ENCODE measurements around the gene GASK1B. TPM values are rescaled to one million over a fixed set of nuclear protein-coding genes. Genes with fewer than 3 reads are reported as not detected.

Gene GASK1B
- total RNA-seq, 1 donor from 2014 or later: 10.3 TPM

GRCh38 chr4:158182736-158183135 is 9.9 kb upstream of the GASK1B start:
- no peak for DNase-seq

GRCh38 chr4:158181906-158182305 is 9.1 kb upstream of the GASK1B start:
- no peak for DNase-seq

- no peak for DNase-seq
These were observed 6.6 kb upstream of the GASK1B start for GRCh38 chr4:158179465-158179864.

GRCh38 chr4:158176776-158177175 is 4.0 kb upstream of the GASK1B start:
- DNase-seq: no peak

- no peak for DNase-seq
These were observed 3.3 kb upstream of the GASK1B start for GRCh38 chr4:158176108-158176507.

GRCh38 chr4:158170691-158171561 is 1.9 kb downstream of the GASK1B start:
- DNase-seq: no peak

GRCh38 chr4:158169931-158170690 is 2.7 kb downstream of the GASK1B start:
- no peak for DNase-seq

GRCh38 chr4:158169506-158169905 is 3.3 kb downstream of the GASK1B start:
- DNase-seq: no peak

- no peak for DNase-seq
These were observed 4.2 kb downstream of the GASK1B start for GRCh38 chr4:158168606-158169005.

GRCh38 chr4:158166701-158167100 is 6.1 kb downstream of the GASK1B start:
- no peak for DNase-seq

- no peak for DNase-seq
These were observed 8.0 kb downstream of the GASK1B start for GRCh38 chr4:158164768-158165213.

GRCh38 chr4:158163941-158164767 is 8.7 kb downstream of the GASK1B start:
- DNase-seq: no peak

- no peak for DNase-seq
These were observed 10.2 kb downstream of the GASK1B start for GRCh38 chr4:158162631-158163030.

- DNase-seq: no peak
These were observed 11.1 kb downstream of the GASK1B start for GRCh38 chr4:158161551-158162354.

GRCh38 chr4:158159718-158160094 is 13.1 kb downstream of the GASK1B start:
- no peak for DNase-seq

GRCh38 chr4:158159054-158159717 is 13.6 kb downstream of the GASK1B start:
- DNase-seq: no peak

- no peak for DNase-seq
These were observed 15.4 kb downstream of the GASK1B start for GRCh38 chr4:158157412-158157811.

- DNase-seq: no peak
These were observed 17.0 kb downstream of the GASK1B start for GRCh38 chr4:158155656-158156356.

GRCh38 chr4:158147151-158147550 is 25.7 kb downstream of the GASK1B start:
- no peak for DNase-seq

GRCh38 chr4:158146736-158147135 is 26.1 kb downstream of the GASK1B start:
- DNase-seq: no peak

Measured in occipital lobe (tissue), 2 donors.